Effector CD4-positive, alpha-beta T cell (primary cell): ENCODE data around the gene PYROXD2.
"Not testable (repeated sequence)": the region's sequence is repeated elsewhere in the genome, so short reads cannot be mapped to it uniquely, and the experiment has no call there.

ENCODE experiments used
- DNase-seq: peaks from one replicate; pipeline ENCODE4 v3.0.0-alpha.2; 2020

The PYROXD2 gene

GRCh38 chr10:98389398-98389797 is 25.6 kb downstream of the PYROXD2 start:
- no peak for DNase-seq

GRCh38 chr10:98388101-98388655 is 26.8 kb downstream of the PYROXD2 start:
- DNase-seq, result no peak

GRCh38 chr10:98384531-98385133 is 30.4 kb downstream of the PYROXD2 start:
- DNase-seq, result no peak

- DNase-seq, result no peak
These were observed 31.1 kb downstream of the PYROXD2 start for GRCh38 chr10:98383869-98384268.

GRCh38 chr10:98383134-98383667 is 31.8 kb downstream of the PYROXD2 start:
- DNase-seq, result not testable (repeated sequence)

- DNase-seq, result no peak
These were observed 32.3 kb downstream of the PYROXD2 start for GRCh38 chr10:98382691-98383101.

- DNase-seq, result no peak
These were observed 34.3 kb downstream of the PYROXD2 start for GRCh38 chr10:98380493-98381339.

- DNase-seq, result no peak
These were observed 36.3 kb downstream of the PYROXD2 start for GRCh38 chr10:98378722-98379121.

GRCh38 chr10:98377536-98377935 is 37.4 kb downstream of the PYROXD2 start:
- DNase-seq, result no peak

GRCh38 chr10:98377001-98377400 is 38.0 kb downstream of the PYROXD2 start:
- DNase-seq, result no peak

GRCh38 chr10:98376485-98376884 is 38.5 kb downstream of the PYROXD2 start:
- no peak for DNase-seq

- no peak for DNase-seq
These were observed 40.6 kb downstream of the PYROXD2 start for GRCh38 chr10:98374217-98374985.

- no peak for DNase-seq
These were observed 41.5 kb downstream of the PYROXD2 start for GRCh38 chr10:98373260-98374040.

GRCh38 chr10:98370831-98371820 is 43.9 kb downstream of the PYROXD2 start:
- DNase-seq, result no peak

- DNase-seq, result no peak
These were observed 45.2 kb downstream of the PYROXD2 start for GRCh38 chr10:98369801-98370200.

GRCh38 chr10:98368644-98369043 is 46.3 kb downstream of the PYROXD2 start:
- DNase-seq, result no peak

- DNase-seq, result no peak
These were observed 47.2 kb downstream of the PYROXD2 start for GRCh38 chr10:98367604-98368451.

GRCh38 chr10:98366062-98366530 is 48.9 kb downstream of the PYROXD2 start:
- no peak for DNase-seq

- DNase-seq, result no peak
These were observed 49.4 kb downstream of the PYROXD2 start for GRCh38 chr10:98365406-98366061.
